ENCODE measurements around the gene PTPRT.

- TF ChIP-seq CTCF (IDR thresholded peaks at IDR 0.05), result no peak
- TF ChIP-seq EP300 (IDR thresholded peaks at IDR 0.05), result no peak
- no peak for TF ChIP-seq POLR2AphosphoS5 (IDR thresholded peaks at IDR 0.05)
- TF ChIP-seq POLR2A (IDR thresholded peaks at IDR 0.05), result no peak
These were observed 160.5 kb downstream of the PTPRT start for GRCh38 chr20:43029176-43029575.

Measured in suprapubic skin (tissue), 4 donors.